Caco-2 (cell line): ENCODE data around the gene SRRM4. TPM values are rescaled to one million over a fixed set of nuclear protein-coding genes. Genes with fewer than 3 reads are reported as not detected.

Experiments
- BruUV-seq: library from RNA; stranded (reverse); fragments of 400-500 nt; replicated peaks from 2 replicates; lab custom pipeline; 2021; lab: Mats Ljungman, UMichigan
- CTCF ChIA-PET: fragments of 300-600 bp; sonication (Branson Sonifier 250); formaldehyde crosslinking; loops from one replicate; lab custom pipeline; 2022; ENCODE audit warnings: antibody characterized with exemption; lab: Charles Lee
- POLR2A ChIA-PET: fragments of 300-600 bp; sonication (Branson Sonifier 250); formaldehyde crosslinking; loops from one replicate; lab custom pipeline; 2022; ENCODE audit warnings: antibody characterized with exemption; lab: Charles Lee
- DNase-seq, 2 experiments: peaks; one replicate each; pipeline versions ENCODE4 v3.0.0 to v3.0.0-alpha.2; 2020 to 2022
- H3K27me3 ChIP-seq: replicated peaks from 2 replicates; pipeline ENCODE4 v1.6.0; 2011; ENCODE audit warnings: low read length; ENCODE audit not compliant: control insufficient read depth, insufficient read depth
- H3K36me3 ChIP-seq: 2 replicates; pipeline ENCODE4 v1.5.1; 2011; ENCODE audit warnings: low read length; ENCODE audit not compliant: control insufficient read depth, insufficient read depth
- H3K4me1 ChIP-seq: fragments of 250-450 bp; sonication (Bioruptor Pico); 2 replicates; pipeline ENCODE4 v1.5.1; 2020; ENCODE audit warnings: mild to moderate bottlenecking
- H3K4me3 ChIP-seq: 2 replicates; pipeline ENCODE4 v1.5.1; 2011; ENCODE audit warnings: low read depth, mild to moderate bottlenecking, control low read depth, low read length
- H3K9me3 ChIP-seq: fragments of 250-450 bp; sonication (Bioruptor Pico); 2 replicates; pipeline ENCODE4 v1.5.1; 2020; ENCODE audit warnings: mild to moderate bottlenecking, moderate library complexity
- H3K27ac Mint-ChIP-seq: one replicate; pipeline ENCODE4 v1.8.0; 2022; ENCODE audit warnings: mixed read lengths; ENCODE audit not compliant: unreplicated experiment
- H3K27me3 Mint-ChIP-seq: one replicate; pipeline ENCODE4 v1.8.0; 2022; ENCODE audit warnings: mixed read lengths; ENCODE audit not compliant: insufficient read depth, unreplicated experiment
- H3K36me3 Mint-ChIP-seq: one replicate; pipeline ENCODE4 v1.8.0; 2022; ENCODE audit warnings: mild to moderate bottlenecking, mixed read lengths; ENCODE audit not compliant: insufficient read depth, unreplicated experiment
- H3K4me1 Mint-ChIP-seq: one replicate; pipeline ENCODE4 v1.8.0; 2022; ENCODE audit warnings: low read depth, mixed read lengths; ENCODE audit not compliant: unreplicated experiment
- H3K4me3 Mint-ChIP-seq: one replicate; pipeline ENCODE4 v1.8.0; 2022; ENCODE audit warnings: mild to moderate bottlenecking, moderate library complexity, mixed read lengths; ENCODE audit not compliant: unreplicated experiment
- H3K9me3 Mint-ChIP-seq: one replicate; pipeline ENCODE4 v1.8.0; 2022; ENCODE audit warnings: mixed read lengths; ENCODE audit not compliant: unreplicated experiment
- CTCF ChIP-seq, 2 experiments: fragments of 200-600 bp in 1 of 2; IDR thresholded peaks; 1 replicate in 1 of 2; 2 replicates in 1 of 2; pipeline versions ENCODE4 v1.5.1 to v1.8.0; 2011 to 2022; ENCODE audit warnings: antibody characterized with exemption in 1 of 2, control low read depth in 1 of 2, inconsistent platforms in 1 of 2, low read depth in 1 of 2, low read length in 1 of 2, mild to moderate bottlenecking in 1 of 2, moderate library complexity in 1 of 2; ENCODE audit not compliant: insufficient read depth in 1 of 2, severe bottlenecking in 1 of 2, unreplicated experiment in 1 of 2
- intact Hi-C: fragments of 100-400 bp; cut with micrococcal nuclease; formaldehyde crosslinking; loops from one replicate; pipeline ENCODE4 v1.10.0; 2022; ENCODE audit not compliant: unreplicated experiment
- total RNA-seq: library from RNA; stranded (reverse); gene quantifications from 2 replicates; pipeline ENCODE4 v1.2.3, GENCODE V29; 2022

SRRM4 gene
- total RNA-seq, 1 experiment from 2014 or later, result not detected

- no peak for TF ChIP-seq CTCF (IDR thresholded peaks at IDR 0.05; ENCODE audit: insufficient read depth in 1 of 2, low read depth in 1 of 2, low read length in 1 of 2, severe bottlenecking in 1 of 2, unreplicated experiment in 1 of 2)
- Histone ChIP-seq H3K36me3 (no peaks in the 10 kb centered on the region), H3K4me1 (no peaks in the 10 kb centered on the region), H3K4me3 (no peak overlapping the region), H3K9me3 (peaks cover 5% of the 10 kb centered on the region; the same call in 1 of the 2 replicates), H3K27me3 (no peaks in the 10 kb centered on the region)
- no peaks in the 10 kb centered on the region for H3K4me1 Mint-ChIP-seq
- BruUV-seq, result no TSS peak
- no peaks in the 10 kb centered on the region for H3K27me3 Mint-ChIP-seq
- intact Hi-C loops, result no loop called here
- peaks cover 35% of the 10 kb centered on the region for H3K9me3 Mint-ChIP-seq
- ChIA-PET CTCF (no interaction called here), POLR2A (no interaction called here)
- no peaks in the 10 kb centered on the region for H3K36me3 Mint-ChIP-seq
- no peak overlapping the region for H3K27ac Mint-ChIP-seq
- H3K4me3 Mint-ChIP-seq, result no peak overlapping the region
- no peak for DNase-seq
These were observed 170.2 kb downstream of the SRRM4 start for GRCh38 chr12:119151445-119152026.

- Histone ChIP-seq H3K9me3 (peaks cover 5% of the 10 kb centered on the region; the same call in 1 of the 2 replicates), H3K36me3 (no peaks in the 10 kb centered on the region), H3K4me1 (no peaks in the 10 kb centered on the region), H3K4me3 (no peak overlapping the region), H3K27me3 (no peaks in the 10 kb centered on the region)
- Mint-ChIP-seq H3K4me1 (no peaks in the 10 kb centered on the region), H3K36me3 (no peaks in the 10 kb centered on the region), H3K27ac (no peak overlapping the region), H3K27me3 (no peaks in the 10 kb centered on the region), H3K9me3 (peaks cover 35% of the 10 kb centered on the region), H3K4me3 (no peak overlapping the region)
- intact Hi-C loops, result no loop called here
- TF ChIP-seq CTCF (IDR thresholded peaks at IDR 0.05; ENCODE audit: insufficient read depth in 1 of 2, low read depth in 1 of 2, low read length in 1 of 2, severe bottlenecking in 1 of 2, unreplicated experiment in 1 of 2), result no peak
- DNase-seq, result no peak
- ChIA-PET POLR2A (no interaction called here), CTCF (no interaction called here)
- no TSS peak for BruUV-seq
These were observed 172.4 kb downstream of the SRRM4 start for GRCh38 chr12:119153477-119154434.

GRCh38 chr12:119154435-119154818 is 173.1 kb downstream of the SRRM4 start:
- intact Hi-C loops, result no loop called here
- no peaks in the 10 kb centered on the region for H3K4me1 Mint-ChIP-seq
- no TSS peak for BruUV-seq
- no peaks in the 10 kb centered on the region for H3K27me3 Mint-ChIP-seq
- H3K36me3 Mint-ChIP-seq, result no peaks in the 10 kb centered on the region
- ChIA-PET CTCF (no interaction called here), POLR2A (no interaction called here)
- no peak for TF ChIP-seq CTCF (IDR thresholded peaks at IDR 0.05; ENCODE audit: insufficient read depth in 1 of 2, low read depth in 1 of 2, low read length in 1 of 2, severe bottlenecking in 1 of 2, unreplicated experiment in 1 of 2)
- Histone ChIP-seq H3K4me3 (no peak overlapping the region), H3K27me3 (no peaks in the 10 kb centered on the region), H3K36me3 (no peaks in the 10 kb centered on the region), H3K4me1 (no peaks in the 10 kb centered on the region), H3K9me3 (peaks cover 5% of the 10 kb centered on the region; the same call in 1 of the 2 replicates)
- H3K27ac Mint-ChIP-seq, result no peak overlapping the region
- no peak overlapping the region for H3K4me3 Mint-ChIP-seq
- no peak for DNase-seq
- peaks cover 30% of the 10 kb centered on the region for H3K9me3 Mint-ChIP-seq
